HCT116 (cell line): ENCODE results near the gene EFHD1. TPM values are rescaled to one million over a fixed set of nuclear protein-coding genes. Genes with fewer than 3 reads are reported as not detected.

ENCODE experiments used
- ATAC-seq: fragments of 200-7000 bp; cut with Tn5 transposase; 2 replicates; pipeline ENCODE4 v1.9.1; 2020; ENCODE audit warnings: mild to moderate bottlenecking, moderate library complexity
- BruUV-seq: library from RNA; stranded (reverse); fragments of 400-500 nt; replicated peaks from 2 replicates; lab custom pipeline; 2021; lab: Mats Ljungman, UMichigan
- CTCF ChIA-PET: fragments of 300-600 bp; sonication (Branson Sonifier 250); formaldehyde crosslinking; loops from one replicate; lab custom pipeline; 2021; ENCODE audit warnings: antibody characterized with exemption; lab: Charles Lee
- POLR2A ChIA-PET: fragments of 300-600, 350-600 bp; sonication (Branson Sonifier 250); formaldehyde crosslinking; loops from one replicate; lab custom pipeline; 2021; ENCODE audit warnings: antibody characterized with exemption; lab: Charles Lee
- RAD21 ChIA-PET, 2 experiments: fragments of 300-600 bp; sonication (Branson Sonifier 250); formaldehyde crosslinking; loops; one replicate each; lab custom pipeline; 2023; ENCODE audit warnings: low total read pairs in 2 of 2; ENCODE audit not compliant: uncharacterized antibody in 2 of 2, unreplicated experiment in 2 of 2, low non-redundant PET in 1 of 2; lab: Charles Lee
- DNase-seq: peaks from one replicate; pipeline ENCODE4 v3.0.0-alpha.2; 2010; ENCODE audit warnings: low read depth, low spot score
- H2AFZ ChIP-seq: fragments of 200-600 bp; shearing (Covaris generic), sonication (generic); 2 replicates; pipeline ENCODE4 v1.6.1; 2017; ENCODE audit warnings: low read depth, mixed run types, mixed read lengths, antibody characterized with exemption, low read length; ENCODE audit not compliant: poor library complexity, severe bottlenecking
- H3K27ac ChIP-seq: 2 replicates; pipeline ENCODE4 v1.5.1; 2012; ENCODE audit warnings: low read depth, low read length
- H3K27me3 ChIP-seq: fragments of 200-600 bp; sonication (generic); 2 replicates; pipeline ENCODE4 v1.6.1; 2016; ENCODE audit warnings: mixed run types, low read length, mixed read lengths; ENCODE audit not compliant: insufficient read depth
- H3K36me3 ChIP-seq, 2 experiments: fragments of 200-500 bp in 1 of 2; fragments of 200-600 bp in 1 of 2; sonication (Bioruptor generic) in 1 of 2; sonication (generic) in 1 of 2; 2 replicates each; pipeline versions ENCODE4 v1.5.1 to v1.6.1; 2014 to 2016; ENCODE audit warnings: low read length in 2 of 2, inconsistent platforms in 1 of 2, mixed read lengths in 1 of 2, mixed run types in 1 of 2; ENCODE audit not compliant: insufficient read depth in 2 of 2, control insufficient read depth in 1 of 2
- H3K4me1 ChIP-seq, 2 experiments: fragments of 200-600 bp in 1 of 2; sonication (generic) in 1 of 2; 2 replicates each; pipeline versions ENCODE4 v1.5.1 to v1.6.1; 2012 to 2017; ENCODE audit warnings: low read length in 2 of 2, inconsistent platforms in 1 of 2, mild to moderate bottlenecking in 1 of 2, mixed read lengths in 1 of 2, mixed run types in 1 of 2, moderate library complexity in 1 of 2; ENCODE audit not compliant: insufficient read depth in 2 of 2, control insufficient read depth in 1 of 2
- H3K4me2 ChIP-seq: fragments of 200-600 bp; sonication (generic); 2 replicates; pipeline ENCODE4 v1.6.1; 2017; ENCODE audit warnings: mixed run types, low read length, mixed read lengths
- H3K4me3 ChIP-seq, 2 experiments: fragments of 200-600 bp in 1 of 2; sonication (generic) in 1 of 2; replicated peaks in 1 of 2; 2 replicates each; pipeline ENCODE4 v1.5.1; 2011 to 2016; ENCODE audit warnings: low read length in 2 of 2, control low read depth in 1 of 2, low read depth in 1 of 2, mild to moderate bottlenecking in 1 of 2, mixed read lengths in 1 of 2, mixed run types in 1 of 2
- H3K79me2 ChIP-seq: fragments of 200-600 bp; sonication (generic); 2 replicates; pipeline ENCODE4 v1.6.1; 2017; ENCODE audit warnings: mild to moderate bottlenecking, mixed run types, low read length, moderate library complexity, mixed read lengths; ENCODE audit not compliant: insufficient read depth
- H3K9ac ChIP-seq: fragments of 200-600 bp; sonication (generic); 2 replicates; pipeline ENCODE4 v1.6.1; 2016; ENCODE audit warnings: low read length, mixed read lengths
- H3K9me2 ChIP-seq: fragments of 200-600 bp; sonication (generic), shearing (Covaris generic); 2 replicates; pipeline ENCODE4 v1.6.1; 2017; ENCODE audit warnings: mixed run types, mild to moderate bottlenecking, moderate library complexity; ENCODE audit not compliant: insufficient read depth
- H3K9me3 ChIP-seq, 2 experiments: fragments of 200-500 bp in 1 of 2; fragments of 200-600 bp in 1 of 2; sonication (Bioruptor generic) in 1 of 2; sonication (generic) in 1 of 2; 2 replicates each; pipeline ENCODE4 v1.6.1; 2014 to 2017; ENCODE audit warnings: low read length in 2 of 2, mixed read lengths in 2 of 2, inconsistent platforms in 1 of 2, low read depth in 1 of 2, mild to moderate bottlenecking in 1 of 2, mixed run types in 1 of 2, moderate library complexity in 1 of 2; ENCODE audit not compliant: control insufficient read depth in 1 of 2, insufficient read depth in 1 of 2
- H4K20me1 ChIP-seq: fragments of 200-600 bp; sonication (generic), shearing (Covaris generic); 2 replicates; pipeline ENCODE4 v1.6.1; 2017; ENCODE audit warnings: mixed run types, mild to moderate bottlenecking, moderate library complexity; ENCODE audit not compliant: insufficient read depth
- CBX3 ChIP-seq: IDR thresholded peaks from 2 replicates; pipeline ENCODE4 v1.6.1; 2012; ENCODE audit warnings: low read depth
- CEBPB ChIP-seq: IDR thresholded peaks from 2 replicates; pipeline ENCODE4 v1.6.1; 2012; ENCODE audit warnings: low read depth
- CTCF ChIP-seq, 3 experiments: fragments of 200-600 bp in 1 of 3; sonication (generic) in 1 of 3; IDR thresholded peaks in 2 of 3; conservative IDR thresholded peaks in 1 of 3; 2 replicates each; pipeline ENCODE4 v1.5.1; 2012 to 2017; ENCODE audit warnings: low read depth in 2 of 3, low read length in 2 of 3, antibody characterized with exemption in 1 of 3, borderline replicate concordance in 1 of 3, control low read depth in 1 of 3, mild to moderate bottlenecking in 1 of 3, mixed read lengths in 1 of 3, mixed run types in 1 of 3, moderate library complexity in 1 of 3; ENCODE audit not compliant: insufficient read depth in 1 of 3
- EGR1 ChIP-seq: IDR thresholded peaks from 2 replicates; pipeline ENCODE4 v1.6.1; 2012; ENCODE audit warnings: low read depth
- ELF1 ChIP-seq: IDR thresholded peaks from 2 replicates; pipeline ENCODE4 v1.6.1; 2012; ENCODE audit warnings: low read depth, borderline replicate concordance
- EZH2 ChIP-seq: fragments of 200-600 bp; sonication (generic); IDR thresholded peaks from 2 replicates; pipeline ENCODE4 v1.6.1; 2017; ENCODE audit warnings: antibody characterized with exemption, mixed run types
- FOSL1 ChIP-seq: IDR thresholded peaks from 2 replicates; pipeline ENCODE4 v1.6.1; 2012; ENCODE audit warnings: low read depth
- MAX ChIP-seq: IDR thresholded peaks from 2 replicates; pipeline ENCODE4 v1.6.1; 2012
- POLR2A ChIP-seq: IDR thresholded peaks from 2 replicates; pipeline ENCODE4 v1.7.0; 2011; ENCODE audit warnings: borderline replicate concordance; ENCODE audit not compliant: insufficient read depth, insufficient read length; ENCODE audit errors: extremely low read depth
- RAD21 ChIP-seq: IDR thresholded peaks from 2 replicates; pipeline ENCODE4 v1.6.1; 2012; ENCODE audit warnings: low read depth, mild to moderate bottlenecking
- REST ChIP-seq: IDR thresholded peaks from 2 replicates; pipeline ENCODE4 v1.6.1; 2012; ENCODE audit warnings: low read depth
- SP1 ChIP-seq: IDR thresholded peaks from 2 replicates; pipeline ENCODE4 v1.6.1; 2012; ENCODE audit warnings: low read depth
- SRF ChIP-seq: IDR thresholded peaks from 2 replicates; pipeline ENCODE4 v1.6.1; 2012; ENCODE audit warnings: low read depth
- YY1 ChIP-seq: IDR thresholded peaks from 2 replicates; pipeline ENCODE4 v1.6.1; 2011; ENCODE audit warnings: low read length, low read depth, moderate library complexity, mild to moderate bottlenecking; ENCODE audit not compliant: insufficient replicate concordance; ENCODE audit errors: extremely low read depth
- ZFX ChIP-seq: fragments of 450-650 bp; IDR thresholded peaks from 2 replicates; pipeline ENCODE4 v1.6.1; 2017
- intact Hi-C: fragments of 100-400 bp; cut with micrococcal nuclease; formaldehyde crosslinking; loops from 2 replicates; pipeline ENCODE4 v1.10.0; 2022
- total RNA-seq: library from RNA; stranded (reverse); gene quantifications from one replicate; pipeline ENCODE4 v1.2.1, GENCODE V29; 2021; ENCODE audit not compliant: unreplicated experiment
- TF ChIP-seq, protein P1 (sequence below): IDR thresholded peaks from 2 replicates; pipeline ENCODE4 v1.6.1; 2011; ENCODE audit warnings: mild to moderate bottlenecking, low read length, moderate library complexity; ENCODE audit not compliant: insufficient replicate concordance; ENCODE audit errors: extremely low read depth

The EFHD1 gene
- total RNA-seq, 1 experiment from 2014 or later: 0.52 TPM

DNA sequence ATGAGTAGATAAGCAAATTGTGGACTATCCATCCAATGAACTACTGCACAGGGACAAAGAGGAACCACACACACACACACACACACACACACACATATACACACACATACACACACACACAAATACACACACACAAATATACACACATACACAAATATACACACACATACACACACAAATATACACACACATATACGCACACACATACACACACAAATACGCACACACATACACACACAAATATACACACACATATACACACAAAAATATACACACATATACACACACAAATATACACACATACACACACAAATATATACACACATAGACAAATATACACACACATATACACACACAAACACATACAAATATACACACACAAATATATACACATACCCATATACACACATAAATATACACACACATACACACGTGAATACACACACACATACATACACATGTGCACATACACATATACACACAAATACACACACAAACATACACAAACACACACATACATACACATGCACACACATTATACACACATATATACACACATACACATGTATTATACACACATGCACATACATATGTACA, 19.8 kb upstream of the EFHD1 start:
- no peak overlapping the region for H3K27ac ChIP-seq
- ChIA-PET CTCF (no interaction called here), RAD21 (no interaction called here), POLR2A (no interaction called here)
- H3K4me3 ChIP-seq: no peak overlapping the region
- intact Hi-C loops: no loop called here
- H2AFZ ChIP-seq: no peak overlapping the region
- H3K9me3 ChIP-seq: no peaks in the 10 kb centered on the region
- H4K20me1 ChIP-seq: no peaks in the 10 kb centered on the region
- H3K79me2 ChIP-seq: no peaks in the 10 kb centered on the region
- H3K9me2 ChIP-seq: no peaks in the 10 kb centered on the region
- ATAC-seq (no peak), DNase-seq (no peak)
- no peaks in the 10 kb centered on the region for H3K4me1 ChIP-seq
- no TSS peak for BruUV-seq
- no peak overlapping the region for H3K4me2 ChIP-seq
- TF ChIP-seq CBX3: no peak
- TF ChIP-seq REST: no peak
- no peak for TF ChIP-seq CEBPB
- no peak for TF ChIP-seq MAX
- no peak for TF ChIP-seq EGR1
- no peak for TF ChIP-seq POLR2A
- TF ChIP-seq FOSL1: no peak
- no peak for TF ChIP-seq ELF1
- no peak for TF ChIP-seq CTCF (IDR thresholded peaks at IDR 0.05 in 2 of 3, conservative IDR thresholded peaks at IDR 0.05 in 1 of 3; ENCODE audit: borderline replicate concordance in 1 of 3, insufficient read depth in 1 of 3, low read depth in 2 of 3, low read length in 2 of 3)
- TF ChIP-seq RAD21: no peak
- TF ChIP-seq EZH2: no peak
- no peak for TF ChIP-seq ZFX
- TF ChIP-seq, protein P1, sequence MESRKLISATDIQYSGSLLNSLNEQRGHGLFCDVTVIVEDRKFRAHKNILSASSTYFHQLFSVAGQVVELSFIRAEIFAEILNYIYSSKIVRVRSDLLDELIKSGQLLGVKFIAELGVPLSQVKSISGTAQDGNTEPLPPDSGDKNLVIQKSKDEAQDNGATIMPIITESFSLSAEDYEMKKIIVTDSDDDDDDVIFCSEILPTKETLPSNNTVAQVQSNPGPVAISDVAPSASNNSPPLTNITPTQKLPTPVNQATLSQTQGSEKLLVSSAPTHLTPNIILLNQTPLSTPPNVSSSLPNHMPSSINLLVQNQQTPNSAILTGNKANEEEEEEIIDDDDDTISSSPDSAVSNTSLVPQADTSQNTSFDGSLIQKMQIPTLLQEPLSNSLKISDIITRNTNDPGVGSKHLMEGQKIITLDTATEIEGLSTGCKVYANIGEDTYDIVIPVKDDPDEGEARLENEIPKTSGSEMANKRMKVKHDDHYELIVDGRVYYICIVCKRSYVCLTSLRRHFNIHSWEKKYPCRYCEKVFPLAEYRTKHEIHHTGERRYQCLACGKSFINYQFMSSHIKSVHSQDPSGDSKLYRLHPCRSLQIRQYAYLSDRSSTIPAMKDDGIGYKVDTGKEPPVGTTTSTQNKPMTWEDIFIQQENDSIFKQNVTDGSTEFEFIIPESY: no peak
- TF ChIP-seq SRF: no peak
- no peak for TF ChIP-seq YY1
- no peak for TF ChIP-seq SP1
- H3K27me3 ChIP-seq: no peaks in the 10 kb centered on the region
- no peaks in the 10 kb centered on the region for H3K36me3 ChIP-seq
- no peak overlapping the region for H3K9ac ChIP-seq
